HG02571 (cell line): ENCODE measurements around the gene C1QB.
"Not testable (repeated sequence)": the region's sequence is repeated elsewhere in the genome, so short reads cannot be mapped to it uniquely, and the experiment has no call there.

Experiments used
- ATAC-seq: cut with Tn5 transposase; IDR thresholded peaks from one replicate; pipeline ENCODE4 v1.9.1; 2021; ENCODE audit warnings: mild to moderate bottlenecking, moderate library complexity; ENCODE audit not compliant: unreplicated experiment

The C1QB gene

GRCh38 chr1:22662318-22662717 is 9.3 kb downstream of the C1QB start:
- no peak for ATAC-seq

DNA sequence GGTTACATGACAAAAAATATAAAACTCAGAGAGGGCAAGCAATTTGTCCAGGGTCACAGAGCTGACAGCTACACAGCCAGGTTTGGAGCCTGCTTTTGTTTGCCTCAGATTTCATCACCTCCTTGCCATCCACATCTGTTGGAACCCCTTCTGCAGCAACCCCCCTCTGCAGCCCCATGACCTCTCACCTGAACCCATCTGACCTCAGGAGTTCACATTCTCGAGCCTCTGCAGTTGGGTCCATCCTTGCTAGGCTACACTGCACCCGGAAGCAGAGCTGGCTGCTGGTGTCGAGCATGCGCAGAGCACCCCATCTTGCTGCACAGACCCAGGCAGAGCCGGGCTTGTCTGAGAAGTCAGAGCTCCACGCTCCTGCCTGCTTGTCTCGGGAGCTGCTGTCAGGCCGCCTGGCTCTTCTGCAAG is 10.0 kb downstream of the C1QB start:
- ATAC-seq, result no peak

DNA sequence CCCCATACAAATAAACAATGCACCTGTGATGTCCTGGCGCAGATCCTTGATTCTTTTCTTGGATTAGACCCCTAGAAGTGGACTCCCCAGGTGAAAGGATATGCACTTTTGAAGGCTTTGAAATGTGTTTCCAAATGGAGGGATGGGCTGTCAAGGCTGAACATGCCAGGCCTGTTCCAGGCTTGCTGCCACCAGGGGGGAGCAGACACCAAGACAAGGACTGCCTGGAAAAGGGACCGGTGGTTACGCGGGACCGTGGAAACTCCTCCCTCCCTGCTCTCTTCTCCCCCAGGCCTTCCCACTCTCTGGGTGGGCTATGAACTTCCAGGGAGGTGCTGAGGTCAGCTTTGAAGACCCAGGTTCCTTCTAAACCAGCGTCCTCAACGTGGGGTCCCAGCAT is 12.7 kb downstream of the C1QB start:
- ATAC-seq, result no peak

DNA sequence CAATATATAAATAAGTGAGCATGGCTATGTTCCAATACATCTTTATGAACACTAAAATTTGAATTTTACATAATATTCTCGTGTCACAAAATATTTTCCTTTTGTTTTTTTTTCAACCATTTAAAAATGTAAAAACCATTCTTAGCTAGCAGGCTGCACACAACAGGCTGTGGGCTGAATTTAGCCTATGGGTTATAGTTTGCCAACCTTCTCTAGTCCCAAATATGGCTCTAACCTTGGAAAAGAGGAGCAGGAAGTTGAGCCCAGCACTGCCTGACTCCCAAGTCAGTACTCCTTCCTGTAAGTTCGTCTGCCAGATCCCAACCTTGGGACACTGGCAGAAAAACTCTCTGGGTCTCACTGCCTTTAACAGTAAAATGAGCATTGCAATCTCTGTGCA is 13.4 kb downstream of the C1QB start:
- no peak for ATAC-seq

DNA sequence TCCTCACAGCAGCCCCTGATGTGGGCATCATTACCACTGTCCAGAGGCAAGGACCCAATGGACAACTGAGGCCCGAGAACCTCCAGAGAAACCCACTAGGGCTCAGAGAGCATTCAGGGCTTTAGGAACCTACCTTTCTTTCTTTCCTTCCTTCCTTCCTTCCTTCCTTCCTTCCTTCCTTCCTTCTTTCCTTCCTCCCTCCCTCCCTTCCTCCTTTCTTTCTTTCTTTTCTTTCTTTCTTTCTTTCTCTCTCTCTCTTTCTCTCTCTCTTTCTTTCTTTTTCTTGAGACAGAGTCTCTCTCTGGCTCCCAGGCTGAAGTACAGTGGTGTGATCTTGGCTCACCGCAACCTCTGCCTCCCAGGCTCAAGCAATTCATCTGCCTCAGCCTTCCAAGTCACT is 15.8 kb downstream of the C1QB start:
- ATAC-seq, result not testable (repeated sequence)

DNA sequence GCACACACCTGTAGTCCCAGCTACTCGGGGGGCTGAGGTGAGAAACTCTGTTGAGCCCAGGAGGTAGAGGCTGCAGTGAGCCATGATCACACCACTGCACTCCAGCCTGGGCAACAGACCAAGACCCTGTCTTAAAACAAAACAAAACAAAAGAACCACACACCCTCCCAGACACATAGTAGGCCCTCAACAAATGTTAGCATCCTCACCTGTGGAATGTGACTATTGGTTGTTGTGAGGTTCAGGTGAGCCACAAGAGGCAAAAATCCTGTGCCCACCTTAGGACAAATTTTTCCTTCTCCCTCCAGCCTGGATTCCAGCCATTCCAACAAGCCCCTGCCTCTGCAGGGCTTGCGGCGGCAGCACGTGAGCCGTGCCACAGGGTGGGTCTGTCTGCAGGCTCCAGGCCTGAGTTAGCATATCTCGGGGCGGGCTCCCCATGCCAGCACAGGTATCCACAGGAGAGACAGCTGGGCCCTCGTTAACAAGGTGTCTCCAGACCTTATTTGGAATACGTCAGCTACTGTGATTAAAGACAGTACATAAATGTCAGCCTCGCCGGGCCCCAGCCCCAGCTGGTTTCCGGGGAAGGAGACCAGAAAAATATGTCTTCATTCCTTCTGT is 17.4 kb downstream of the C1QB start:
- ATAC-seq, result no peak

DNA sequence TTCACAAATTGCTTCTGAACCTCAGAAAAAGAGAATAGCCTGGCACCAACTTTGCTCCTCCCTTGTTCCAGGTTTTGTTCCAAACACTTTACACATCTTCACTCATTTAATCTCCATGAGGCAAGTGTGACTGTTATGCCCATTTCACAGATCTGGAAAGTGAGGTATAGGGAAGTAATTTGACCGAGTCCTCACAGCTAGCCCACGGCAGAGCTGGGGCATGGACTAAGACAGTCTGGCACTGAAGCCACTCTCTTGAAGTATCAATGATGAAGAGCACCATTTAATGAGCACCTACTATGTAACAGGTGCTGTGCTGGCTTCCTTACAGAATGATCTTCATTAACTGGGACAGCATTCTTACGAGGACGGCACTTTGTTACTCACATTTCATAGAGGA is 19.0 kb downstream of the C1QB start:
- ATAC-seq, result no peak

GRCh38 chr1:22673486-22674409 is 20.7 kb downstream of the C1QB start:
- no peak for ATAC-seq

DNA sequence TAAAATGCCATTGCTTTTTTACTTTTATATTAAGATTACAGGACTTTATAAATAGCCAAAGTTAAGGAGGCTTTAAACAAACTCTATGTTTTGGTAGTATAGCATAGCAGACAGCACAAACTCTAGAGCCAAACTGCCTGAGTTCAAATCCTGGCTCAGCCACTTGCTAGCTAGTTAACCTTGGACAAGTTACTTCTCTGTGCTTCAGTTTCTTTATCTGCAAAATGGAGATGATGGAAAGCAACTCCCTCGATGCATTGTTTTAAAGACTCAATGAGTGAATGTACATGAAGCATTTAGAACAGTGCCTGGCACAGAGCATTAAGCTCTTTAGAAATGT is 21.3 kb downstream of the C1QB start:
- ATAC-seq, result no peak

- ATAC-seq, result not testable (repeated sequence)
Measured at GRCh38 chr1:22676151-22676550, 23.1 kb downstream of the C1QB start.

GRCh38 chr1:22676916-22677583 is 24.0 kb downstream of the C1QB start:
- ATAC-seq, result no peak

DNA sequence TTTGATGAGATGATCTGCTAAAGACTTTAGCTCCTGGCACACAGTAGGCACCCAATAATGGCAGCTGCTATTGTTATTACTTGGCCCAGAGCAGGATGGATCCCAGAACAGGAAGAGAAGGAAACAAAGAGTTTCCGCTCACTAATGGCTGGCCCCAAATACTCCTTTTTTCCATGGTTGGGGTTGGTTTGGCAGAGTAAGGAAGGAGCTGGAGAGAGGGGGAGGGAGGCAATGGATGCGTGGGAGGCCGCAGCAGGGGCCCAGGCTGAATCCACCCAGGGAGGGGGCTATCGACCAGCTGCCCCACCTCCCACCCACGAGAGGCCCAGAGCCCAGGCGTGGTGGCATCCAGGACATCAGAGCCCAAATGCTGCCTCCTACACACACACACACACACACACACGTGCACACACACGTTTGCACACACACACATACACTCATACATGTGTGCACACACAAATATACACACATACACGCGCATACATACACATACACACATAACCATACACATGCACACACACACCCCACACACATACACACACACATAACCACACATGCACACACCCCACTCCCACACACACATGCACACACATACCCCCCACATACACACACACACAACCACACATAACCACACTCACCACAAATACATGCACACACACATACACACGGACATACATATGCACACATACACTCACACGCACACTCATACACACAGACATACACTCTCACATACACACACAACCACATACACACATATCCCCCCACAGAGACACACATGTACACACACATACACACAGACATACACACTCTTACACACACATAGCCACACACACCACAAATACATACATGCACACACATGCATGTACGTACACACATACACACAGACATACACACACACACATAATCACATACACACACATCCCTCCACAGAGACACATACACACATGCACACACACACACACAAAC is 25.2 kb downstream of the C1QB start:
- no peak for ATAC-seq

DNA sequence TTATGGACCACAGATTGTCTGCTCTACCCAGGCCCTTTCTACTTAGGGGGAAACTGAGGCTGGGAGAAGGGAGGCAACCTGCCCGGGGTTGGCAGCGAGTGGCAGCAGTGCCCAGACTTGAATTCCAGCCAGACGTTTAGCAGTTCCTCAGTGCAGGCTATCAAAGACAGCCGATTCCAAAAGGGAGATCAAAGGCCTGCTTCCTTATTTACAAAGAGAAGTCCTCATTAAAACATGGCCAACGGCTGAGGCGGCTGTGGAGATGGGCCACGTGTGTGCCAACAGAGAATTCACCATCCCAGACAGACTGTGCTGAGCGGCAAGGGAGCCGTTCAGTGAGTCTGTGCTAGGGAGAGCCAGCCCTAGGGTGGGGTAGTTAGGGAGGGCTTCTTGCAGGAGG is 27.7 kb downstream of the C1QB start:
- no peak for ATAC-seq

DNA sequence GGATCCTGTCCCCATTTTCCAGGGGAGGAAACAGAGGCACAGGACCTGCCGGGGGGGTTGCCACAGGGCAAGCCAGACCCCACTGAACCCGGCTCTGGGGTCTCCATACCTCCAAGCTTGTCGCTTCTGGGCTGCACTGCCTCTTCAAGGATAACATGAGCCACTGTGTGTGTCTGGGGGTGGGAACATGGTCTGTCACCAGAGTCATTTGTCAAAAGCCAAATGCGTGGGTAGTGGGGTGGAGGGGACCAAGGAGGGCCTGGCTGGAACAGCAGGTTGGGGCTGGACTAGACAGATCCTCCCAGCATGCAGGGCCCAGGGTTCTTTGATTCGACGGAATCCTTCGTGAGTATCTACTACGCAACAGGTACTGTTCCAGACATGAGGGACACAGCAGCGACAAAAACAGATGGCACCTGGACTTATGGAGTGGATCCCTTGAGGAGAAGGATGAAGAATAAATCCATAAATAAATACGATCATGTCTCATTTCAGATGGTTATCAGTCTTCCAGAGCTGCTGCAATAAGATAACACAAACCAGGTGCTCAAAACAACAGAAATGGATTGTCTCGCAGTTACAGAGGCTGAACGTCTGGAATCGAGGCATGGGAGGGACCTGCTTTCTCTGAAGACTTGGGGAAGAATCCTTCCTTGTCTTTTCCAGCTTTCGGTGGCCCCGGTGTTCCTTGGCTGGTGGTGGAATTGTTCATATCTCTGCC is 28.7 kb downstream of the C1QB start:
- no peak for ATAC-seq

- no peak for ATAC-seq
Measured at GRCh38 chr1:22683547-22683946, 30.5 kb downstream of the C1QB start.

DNA sequence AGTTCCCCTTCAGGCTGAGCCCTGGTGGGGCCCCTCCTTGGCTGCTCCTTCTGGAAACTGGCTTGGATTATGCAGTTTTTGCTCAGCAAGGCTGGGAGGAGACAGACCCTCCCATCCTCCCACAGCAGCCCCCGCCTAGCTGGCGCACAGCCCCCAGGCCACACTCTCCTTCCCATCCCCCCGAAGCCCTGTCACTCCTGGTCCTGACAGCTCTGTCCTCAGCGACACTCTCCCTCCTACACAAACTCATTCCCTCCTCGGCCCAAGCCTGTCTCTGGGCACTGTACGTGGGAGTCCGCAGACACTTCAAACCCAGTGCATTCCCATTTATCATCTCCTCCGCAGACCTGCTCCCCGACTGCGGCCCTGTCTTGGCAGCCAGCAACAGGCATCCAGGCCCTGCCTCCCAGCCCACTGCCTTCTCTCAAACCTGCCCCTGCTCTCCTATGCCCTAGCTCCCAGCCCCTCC is 32.6 kb downstream of the C1QB start:
- no peak for ATAC-seq

DNA sequence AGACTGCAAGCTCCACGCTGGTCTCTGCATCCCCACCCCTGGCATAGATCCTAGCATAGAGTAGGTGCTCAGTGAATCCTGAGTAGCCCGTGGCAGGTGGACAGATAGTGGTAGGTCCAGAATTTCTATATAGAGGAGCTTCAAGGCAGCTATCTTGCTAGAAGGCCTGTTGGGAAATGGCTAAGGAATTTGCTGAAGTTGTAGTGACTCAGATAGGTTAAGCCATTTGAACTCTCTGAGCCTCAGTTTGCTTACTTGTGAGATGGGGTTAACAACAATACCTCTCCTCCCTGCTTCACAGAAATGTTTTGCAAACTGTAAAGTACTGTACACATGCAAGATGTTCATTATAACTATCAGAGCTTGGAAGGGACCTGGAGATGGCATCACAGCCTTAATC is 34.2 kb downstream of the C1QB start:
- no peak for ATAC-seq

DNA sequence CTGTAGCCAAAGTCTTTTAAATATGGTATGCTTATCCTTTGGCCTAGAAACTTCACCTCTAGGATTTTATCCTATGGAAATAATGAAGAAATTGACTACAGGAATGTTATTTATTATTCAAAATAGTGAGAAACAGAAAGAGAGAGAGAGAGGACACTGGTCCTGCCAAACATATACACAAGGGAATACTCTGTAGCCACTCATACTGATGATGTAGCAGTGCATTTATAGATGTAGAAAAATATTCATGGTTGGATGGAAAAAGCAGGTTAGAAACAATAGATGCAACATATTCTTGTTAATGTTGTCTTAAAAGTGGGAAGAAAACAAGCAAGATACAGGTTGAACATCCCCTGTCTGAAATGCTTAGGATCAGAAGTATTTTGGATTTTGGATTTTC is 35.4 kb downstream of the C1QB start:
- no peak for ATAC-seq

DNA sequence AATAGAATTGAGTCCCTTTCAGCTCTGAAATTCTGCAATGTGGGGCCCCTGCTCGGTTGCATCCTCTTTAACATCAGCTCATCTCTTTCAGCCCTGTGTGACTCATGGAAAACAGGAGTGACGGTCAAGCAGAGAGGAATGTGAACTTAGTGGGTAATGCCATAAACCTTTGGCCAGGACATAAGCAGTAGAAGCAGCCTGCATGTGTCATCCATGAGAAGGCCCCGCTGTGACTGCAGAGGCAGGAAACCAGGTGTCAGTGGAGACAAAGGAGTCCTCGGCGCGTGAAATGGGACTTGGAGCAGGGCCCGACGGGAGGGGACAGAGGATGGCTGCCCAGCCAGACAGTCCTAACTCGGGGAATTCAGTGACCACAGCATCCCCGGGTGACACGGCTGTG is 36.5 kb downstream of the C1QB start:
- ATAC-seq, result no peak
